Esophagus (tissue), 2 donors: ENCODE measurements around the gene FSTL5. TPM values are rescaled to one million over a fixed set of nuclear protein-coding genes. Genes with fewer than 3 reads are reported as not detected.

Experiments
- H3K27ac ChIP-seq, 2 donors: one replicate each; pipeline ENCODE4 v1.5.1; 2013; ENCODE audit warnings: low read depth in 2 of 2, mild to moderate bottlenecking in 2 of 2, inconsistent platforms in 1 of 2, low read length in 1 of 2, moderate library complexity in 1 of 2
- H3K27me3 ChIP-seq, 2 donors: one replicate each; pipeline ENCODE4 v1.6.1; 2013; ENCODE audit warnings: low read length in 2 of 2, control low read depth in 1 of 2, mild to moderate bottlenecking in 1 of 2; ENCODE audit not compliant: insufficient read depth in 2 of 2, control insufficient read depth in 1 of 2
- H3K36me3 ChIP-seq, 2 donors: one replicate each; pipeline ENCODE4 v1.6.1; 2013; ENCODE audit warnings: low read length in 1 of 2; ENCODE audit not compliant: control insufficient read depth in 2 of 2, insufficient read depth in 2 of 2
- H3K4me1 ChIP-seq, 2 donors: one replicate each; pipeline ENCODE4 v1.6.1; 2013; ENCODE audit warnings: low read length in 1 of 2; ENCODE audit not compliant: control insufficient read depth in 2 of 2, insufficient read depth in 2 of 2
- H3K4me3 ChIP-seq, 2 donors: one replicate each; pipeline ENCODE4 v1.5.1; 2013; ENCODE audit warnings: low read length in 2 of 2, mild to moderate bottlenecking in 2 of 2, low read depth in 1 of 2, moderate library complexity in 1 of 2
- H3K9me3 ChIP-seq, 2 donors: one replicate each; pipeline ENCODE4 v1.6.1; 2013; ENCODE audit warnings: mild to moderate bottlenecking in 2 of 2, low read depth in 1 of 2, low read length in 1 of 2, moderate library complexity in 1 of 2; ENCODE audit not compliant: control insufficient read depth in 2 of 2, insufficient read depth in 1 of 2
- WGBS, 2 donors: extraction: QIAGEN DNeasy Blood & Tissue Kit; methylation state at CpG; one replicate each; pipeline ENCODE4 v1.1.7; 2013; 5-methylcytosine and 5-hydroxymethylcytosine counted together
- polyA plus RNA-seq, 2 donors: library from polyadenylated mRNA; stranded (reverse); fragments of 200-250 nt; gene quantifications; one replicate each; pipeline ENCODE4 v1.2.3, GENCODE V29; 2013
- donor health status: healthy with polysubstance abuse.
- donor health status: Bipolar disorder and iron deficiency.

FSTL5 gene
- polyA plus RNA-seq, 2 donors, result not detected

DNA sequence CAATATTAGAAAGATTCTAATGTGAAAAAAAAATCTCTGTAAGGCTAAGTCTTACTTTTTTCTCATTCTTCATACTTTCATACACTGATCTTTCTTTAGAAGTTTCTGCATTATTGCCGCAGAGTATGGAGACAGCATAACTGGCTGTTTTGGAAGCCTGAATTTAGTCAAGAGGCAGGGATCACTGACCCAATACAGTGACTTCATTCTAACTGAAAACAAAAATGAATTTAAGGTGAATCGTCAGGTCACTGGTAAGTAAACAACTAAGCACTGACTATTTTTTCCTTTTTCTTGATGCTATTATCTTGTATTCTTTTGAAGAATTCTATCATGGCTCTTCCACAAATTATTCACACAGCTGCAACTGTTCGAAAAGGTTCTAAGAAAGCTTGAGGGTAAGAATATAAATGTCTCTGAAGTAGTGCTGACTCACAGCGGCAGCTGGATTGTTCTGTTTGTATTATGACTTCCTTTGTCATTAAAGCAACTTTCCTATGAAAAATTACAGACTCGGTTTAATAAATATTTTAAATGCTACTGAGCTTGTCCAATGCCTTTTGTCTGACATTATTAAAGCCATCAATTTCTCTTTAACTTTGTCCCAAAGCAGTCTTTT lies 609.3 kb downstream of the FSTL5 start:
- WGBS, 2 donors, result 19 to 23% methylated on average over 5 of the region's 5 CpGs
- no peaks in the 10 kb centered on the region for H3K4me1 ChIP-seq
- H3K9me3 ChIP-seq, result no peaks in the 10 kb centered on the region
- no peaks in the 10 kb centered on the region for H3K36me3 ChIP-seq
- H3K4me3 ChIP-seq, result no peak overlapping the region
- H3K27ac ChIP-seq, result no peak overlapping the region
- no peaks in the 10 kb centered on the region for H3K27me3 ChIP-seq

DNA sequence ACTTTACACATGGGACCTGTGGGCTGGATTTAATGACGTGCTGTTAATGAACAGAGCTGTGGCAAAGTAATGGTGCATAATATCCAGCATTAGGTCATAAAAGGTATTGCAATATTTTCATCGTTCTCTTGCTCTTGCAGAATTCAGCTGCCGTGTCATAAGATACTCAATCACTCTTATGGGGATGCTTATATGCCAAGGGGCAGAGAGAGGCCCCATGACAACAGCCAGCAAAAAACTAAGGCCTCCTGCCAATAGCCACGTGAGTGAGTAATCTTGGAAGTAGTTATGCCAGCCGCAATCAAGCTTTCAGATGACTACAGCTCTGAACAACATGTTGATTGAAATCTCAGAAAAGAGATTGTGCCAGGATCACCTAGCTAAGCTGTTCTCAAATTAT lies 616.9 kb downstream of the FSTL5 start:
- Histone ChIP-seq H3K9me3 (no peaks in the 10 kb centered on the region), H3K27me3 (no peaks in the 10 kb centered on the region), H3K4me1 (no peaks in the 10 kb centered on the region), H3K36me3 (no peaks in the 10 kb centered on the region), H3K4me3 (no peak overlapping the region), H3K27ac (no peak overlapping the region)
- 71 to 72% methylated on average over 5 of the region's 5 CpGs for WGBS, 2 donors

DNA sequence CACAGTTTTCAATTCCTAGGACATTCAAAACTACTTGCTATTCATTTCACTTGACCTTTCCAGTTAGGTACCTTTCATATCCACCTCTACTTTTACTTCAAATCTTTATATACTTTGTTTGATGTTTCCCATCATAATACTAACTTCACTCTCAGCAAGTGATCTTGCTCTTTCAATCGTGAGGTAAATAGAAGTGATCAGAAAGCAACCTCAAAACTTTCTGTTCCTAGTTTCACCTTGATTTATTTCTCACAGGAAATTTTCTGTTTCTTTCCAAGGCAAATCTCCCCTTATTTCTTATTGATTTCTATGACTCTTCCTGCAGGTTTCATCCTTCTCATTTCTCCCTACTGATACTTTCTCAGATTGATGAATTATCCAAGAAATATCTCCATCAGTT lies 623.5 kb downstream of the FSTL5 start:
- Histone ChIP-seq H3K9me3 (no peaks in the 10 kb centered on the region), H3K36me3 (no peaks in the 10 kb centered on the region), H3K4me1 (no peaks in the 10 kb centered on the region), H3K27me3 (no peaks in the 10 kb centered on the region), H3K27ac (no peak overlapping the region), H3K4me3 (no peak overlapping the region)
- 77 to 85% methylated on average over 1 of the region's 1 CpG for WGBS, 2 donors

DNA sequence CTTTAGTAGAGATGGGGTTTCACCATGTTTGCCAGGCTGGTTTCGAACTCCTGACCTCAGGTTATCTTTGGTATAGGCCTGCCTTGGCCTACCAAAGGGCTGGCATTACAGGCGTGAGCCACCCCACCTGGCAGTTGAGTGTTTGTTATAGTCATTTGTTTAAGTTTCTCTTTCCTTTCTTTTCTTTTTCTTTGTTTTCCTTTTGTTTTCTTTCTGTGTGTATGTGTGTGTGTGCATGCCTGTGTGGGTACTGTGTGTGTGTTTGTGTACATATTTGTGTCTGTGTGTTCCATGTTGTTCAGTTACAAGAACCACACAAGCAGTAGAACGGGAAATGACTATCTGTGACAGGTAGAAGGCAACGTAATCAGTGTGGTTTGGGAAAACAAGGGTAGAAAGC lies 624.9 kb downstream of the FSTL5 start:
- no peak overlapping the region for H3K4me3 ChIP-seq
- H3K27ac ChIP-seq, result no peak overlapping the region
- 74 to 84% methylated on average over 4 of the region's 4 CpGs for WGBS, 2 donors
- H3K27me3 ChIP-seq, result no peaks in the 10 kb centered on the region
- no peaks in the 10 kb centered on the region for H3K4me1 ChIP-seq
- no peaks in the 10 kb centered on the region for H3K9me3 ChIP-seq
- H3K36me3 ChIP-seq, result no peaks in the 10 kb centered on the region

DNA sequence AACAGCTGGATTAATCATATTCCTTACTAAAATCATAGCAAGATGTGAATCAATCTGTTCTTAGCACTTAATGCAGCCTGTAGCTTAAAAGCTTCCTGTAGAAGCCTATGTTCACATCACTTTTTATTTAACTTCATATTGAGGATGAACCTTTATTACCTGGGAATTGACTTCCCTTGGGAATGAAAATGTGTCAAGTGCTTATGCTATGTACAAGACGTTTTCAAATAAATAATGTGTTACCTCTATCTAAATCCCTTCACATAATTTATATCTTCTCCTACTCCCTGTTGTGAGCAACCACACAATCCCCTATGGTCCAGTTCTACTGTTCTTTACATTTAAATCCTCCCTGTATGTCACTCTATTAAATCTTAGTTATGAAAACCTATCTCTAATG lies 633.1 kb downstream of the FSTL5 start:
- H3K27me3 ChIP-seq, result no peaks in the 10 kb centered on the region
- H3K4me1 ChIP-seq, result no peaks in the 10 kb centered on the region
- no peaks in the 10 kb centered on the region for H3K9me3 ChIP-seq
- no peak overlapping the region for H3K27ac ChIP-seq
- no peaks in the 10 kb centered on the region for H3K36me3 ChIP-seq
- 39 to 40% methylated on average over 1 of the region's 1 CpG for WGBS, 2 donors
- no peak overlapping the region for H3K4me3 ChIP-seq

DNA sequence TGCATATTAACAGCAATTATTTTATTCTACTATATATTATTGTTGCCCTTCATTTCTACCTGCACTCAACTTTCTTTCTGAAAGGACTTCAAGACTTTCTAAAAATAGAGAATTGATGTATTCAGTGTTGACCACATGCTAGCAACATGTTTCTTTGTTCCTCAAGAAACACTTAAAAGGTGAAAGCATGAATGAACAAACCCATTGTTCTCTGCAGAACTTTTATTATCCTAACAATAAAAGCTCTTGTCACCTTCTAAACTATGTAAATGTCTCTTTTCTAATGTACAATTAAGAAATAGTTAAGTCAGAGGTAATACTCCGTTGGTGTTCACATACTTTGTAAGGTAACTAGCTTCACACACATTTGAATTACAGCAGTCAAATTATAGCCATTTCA lies 638.7 kb downstream of the FSTL5 start:
- H3K36me3 ChIP-seq, result no peaks in the 10 kb centered on the region
- H3K27me3 ChIP-seq, result no peaks in the 10 kb centered on the region
- WGBS, 2 donors, result 69 to 70% methylated on average over 1 of the region's 1 CpG
- H3K4me3 ChIP-seq, result no peak overlapping the region
- no peak overlapping the region for H3K27ac ChIP-seq
- H3K4me1 ChIP-seq, result no peaks in the 10 kb centered on the region
- H3K9me3 ChIP-seq, result no peaks in the 10 kb centered on the region

DNA sequence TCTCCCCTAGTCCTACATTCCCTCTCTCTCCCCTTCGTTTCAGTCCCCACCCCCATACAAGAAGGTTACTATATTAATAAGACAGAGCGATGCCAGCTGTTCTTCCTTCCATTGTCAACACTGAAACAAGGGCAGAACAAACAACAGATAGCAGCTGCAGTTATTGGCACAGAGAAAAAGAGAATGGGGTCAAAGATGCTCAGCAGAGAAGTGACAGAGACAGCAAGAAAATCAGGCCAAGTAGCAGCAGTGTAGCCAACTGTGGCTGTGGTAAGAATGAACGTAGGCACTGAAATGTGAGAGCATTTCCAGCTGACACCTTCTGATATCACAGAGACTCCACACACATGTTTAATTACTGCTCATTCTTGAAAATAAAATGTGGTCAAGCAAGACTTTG lies 641.8 kb downstream of the FSTL5 start:
- WGBS, 2 donors, result 23 to 34% methylated on average over 3 of the region's 3 CpGs
- Histone ChIP-seq H3K36me3 (no peaks in the 10 kb centered on the region), H3K27ac (no peak overlapping the region), H3K4me1 (no peaks in the 10 kb centered on the region), H3K4me3 (no peak overlapping the region), H3K27me3 (no peaks in the 10 kb centered on the region), H3K9me3 (no peaks in the 10 kb centered on the region)

DNA sequence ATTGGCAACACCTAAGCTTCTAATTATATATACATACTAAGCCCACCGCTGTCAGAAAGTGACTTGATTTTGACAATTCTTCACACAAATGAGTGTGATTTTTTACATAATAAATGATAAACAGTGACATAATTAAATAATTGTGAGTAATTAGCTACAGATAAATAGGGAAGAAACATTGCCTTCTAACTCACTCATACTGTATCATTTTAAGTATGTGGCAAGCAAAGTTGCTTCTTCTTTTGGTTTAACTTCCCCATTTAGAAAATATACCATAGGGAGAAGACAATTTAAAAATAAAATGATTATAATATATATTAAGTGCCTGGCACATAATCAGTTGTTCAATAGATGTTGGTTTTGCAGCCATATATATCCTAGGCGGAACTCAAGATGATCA lies 644.2 kb downstream of the FSTL5 start:
- no peaks in the 10 kb centered on the region for H3K27me3 ChIP-seq

DNA sequence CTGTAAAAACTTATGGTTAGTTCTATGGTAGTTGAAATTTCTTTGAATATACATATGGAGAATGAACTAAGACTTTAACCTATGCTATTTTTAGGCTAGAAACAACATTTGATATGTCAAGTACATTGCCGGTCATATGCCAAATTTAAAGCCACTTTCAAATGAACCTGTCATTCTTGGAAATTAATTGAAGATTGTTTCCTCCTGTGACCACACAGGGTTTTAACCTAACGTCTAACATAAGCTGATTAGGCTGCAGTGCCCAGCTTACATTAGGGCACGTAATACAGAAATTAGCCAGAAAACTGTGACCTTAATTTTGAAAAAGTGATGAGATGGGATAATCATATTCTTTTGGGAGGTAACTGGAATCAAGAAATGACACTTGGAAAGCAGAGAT lies 645.9 kb downstream of the FSTL5 start:
- WGBS, 2 donors, result 30 to 44% methylated on average over 3 of the region's 3 CpGs
- Histone ChIP-seq H3K27ac (no peak overlapping the region), H3K36me3 (no peaks in the 10 kb centered on the region), H3K27me3 (no peaks in the 10 kb centered on the region), H3K4me1 (no peaks in the 10 kb centered on the region), H3K9me3 (no peaks in the 10 kb centered on the region), H3K4me3 (no peak overlapping the region)

More for the DNA sequence above, 644.2 kb downstream of the FSTL5 start:
- Histone ChIP-seq H3K27ac (no peak overlapping the region), H3K36me3 (no peaks in the 10 kb centered on the region), H3K4me3 (no peak overlapping the region), H3K9me3 (no peaks in the 10 kb centered on the region), H3K4me1 (no peaks in the 10 kb centered on the region)
- 97 to 98% methylated on average over 2 of the region's 2 CpGs for WGBS, 2 donors

DNA sequence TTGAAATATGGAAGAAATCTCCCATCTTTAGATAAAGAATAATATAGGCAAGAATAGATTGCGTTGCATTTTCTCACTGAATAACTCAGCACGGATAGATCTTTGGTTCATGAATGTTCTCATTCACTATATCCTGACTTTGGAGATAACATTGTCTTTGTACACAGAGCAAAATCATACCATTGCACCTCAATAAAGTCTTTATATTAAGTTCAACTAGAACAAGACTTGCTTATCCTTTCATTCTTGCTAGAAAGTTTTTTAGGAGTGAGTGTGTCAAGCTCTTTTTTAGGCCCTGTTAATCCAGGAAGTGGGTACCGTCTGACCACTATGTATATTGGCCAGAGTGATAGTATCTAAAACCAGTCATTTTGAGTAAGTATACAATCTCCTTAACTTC lies 658.7 kb downstream of the FSTL5 start:
- 87 to 89% methylated on average over 3 of the region's 3 CpGs for WGBS, 2 donors
- Histone ChIP-seq H3K4me3 (no peak overlapping the region), H3K4me1 (no peaks in the 10 kb centered on the region)

More for the DNA sequence above, 658.7 kb downstream of the FSTL5 start:
- Histone ChIP-seq H3K27ac (no peak overlapping the region), H3K9me3 (no peaks in the 10 kb centered on the region), H3K27me3 (no peaks in the 10 kb centered on the region), H3K36me3 (no peaks in the 10 kb centered on the region)
